ENCODE results near the gene SLC6A8.

DNA sequence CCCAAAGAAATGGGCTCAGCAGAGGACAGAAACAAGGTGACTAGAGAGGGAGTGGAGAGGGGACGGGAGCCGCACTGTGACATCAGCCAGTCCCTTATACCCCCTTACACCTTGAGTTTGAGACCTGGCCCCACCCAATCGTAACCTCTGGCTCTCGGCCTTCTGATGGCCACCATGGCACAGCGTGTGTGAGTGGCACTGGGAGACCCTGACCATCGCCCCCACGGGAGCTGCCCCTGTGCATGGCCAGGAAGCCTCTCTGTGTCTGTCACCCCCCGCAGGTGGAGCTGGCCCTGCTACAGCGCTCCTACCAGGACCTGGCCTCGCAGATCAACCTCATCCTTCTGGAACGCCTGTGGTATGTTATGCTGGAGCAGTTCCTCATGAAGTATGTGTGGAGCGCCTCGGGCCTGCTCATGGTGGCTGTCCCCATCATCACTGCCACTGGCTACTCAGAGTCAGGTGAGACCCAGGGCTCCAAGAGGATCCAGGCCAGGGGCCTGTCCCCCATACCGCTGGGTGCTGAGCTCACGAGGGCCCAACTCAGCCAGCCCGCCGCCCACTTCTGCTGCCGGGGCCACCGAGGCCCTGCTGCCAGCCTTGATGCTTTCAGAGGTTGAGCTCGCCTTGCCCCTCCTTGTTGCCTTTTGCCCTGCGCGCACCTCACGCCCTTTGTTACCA is 41.4 kb downstream of the SLC6A8 start:
- no peak for TF ChIP-seq CTCF (IDR thresholded peaks at IDR 0.05; ENCODE audit: low read depth, low read length)
- no peak for TF ChIP-seq MYC (IDR thresholded peaks at IDR 0.05; ENCODE audit: low read depth, low read length)
- TF ChIP-seq, protein P1, sequence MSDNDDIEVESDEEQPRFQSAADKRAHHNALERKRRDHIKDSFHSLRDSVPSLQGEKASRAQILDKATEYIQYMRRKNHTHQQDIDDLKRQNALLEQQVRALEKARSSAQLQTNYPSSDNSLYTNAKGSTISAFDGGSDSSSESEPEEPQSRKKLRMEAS (IDR thresholded peaks at IDR 0.05; ENCODE audit: low read depth, low read length), result no peak
